PC-3 (cell line): ENCODE measurements around the gene ZNF668. TPM values are rescaled to one million over a fixed set of nuclear protein-coding genes. Genes with fewer than 3 reads are reported as not detected.
A peak's percentile ranks its signal among the peaks of the same experiment; 100 is the strongest.

ENCODE experiments used
- ATAC-seq: fragments of 200-7000 bp; cut with Tn5 transposase; 2 replicates; pipeline ENCODE4 v1.9.1; 2020; ENCODE audit warnings: mild to moderate bottlenecking, moderate library complexity
- BruUV-seq: library from RNA; stranded (reverse); fragments of 400-500 nt; replicated peaks from 2 replicates; lab custom pipeline; 2021; lab: Mats Ljungman, UMichigan
- CTCF ChIA-PET: fragments of 300-600 bp; sonication (Branson Sonifier 250); formaldehyde crosslinking; loops from one replicate; lab custom pipeline; 2022; ENCODE audit warnings: antibody characterized with exemption; lab: Charles Lee
- POLR2A ChIA-PET: fragments of 300-600 bp; sonication (Branson Sonifier 250); formaldehyde crosslinking; loops from one replicate; lab custom pipeline; 2022; ENCODE audit warnings: antibody characterized with exemption; ENCODE audit not compliant: unreplicated experiment; lab: Charles Lee
- DNase-seq: peaks from one replicate; pipeline ENCODE4 v3.0.0-alpha.2; 2015
- H2AFZ ChIP-seq: fragments of 300-600 bp; sonication (generic); 2 replicates; pipeline ENCODE4 v1.6.0; 2016; ENCODE audit warnings: antibody characterized with exemption, low read length
- H3F3A ChIP-seq: fragments of 300-600 bp; sonication (generic); one replicate; pipeline ENCODE4 v1.6.0; 2017; ENCODE audit warnings: antibody characterized with exemption, low read length, control low read depth, mild to moderate bottlenecking; ENCODE audit not compliant: unreplicated experiment
- H3K27ac ChIP-seq: fragments of 300-600 bp; sonication (generic); 2 replicates; pipeline ENCODE4 v1.5.1; 2016; ENCODE audit warnings: mild to moderate bottlenecking, low read length
- H3K27me3 ChIP-seq: fragments of 300-600 bp; sonication (generic); 2 replicates; pipeline ENCODE4 v1.6.1; 2016; ENCODE audit warnings: low read length, mixed read lengths
- H3K36me3 ChIP-seq: fragments of 300-600 bp; sonication (generic); 2 replicates; pipeline ENCODE4 v1.6.1; 2016; ENCODE audit warnings: low read depth, mixed run types, low read length, mixed read lengths
- H3K4me1 ChIP-seq: fragments of 300-600 bp; sonication (generic); 2 replicates; pipeline ENCODE4 v1.5.1; 2016; ENCODE audit warnings: low read length; ENCODE audit not compliant: insufficient read depth
- H3K4me2 ChIP-seq: fragments of 300-600 bp; sonication (generic); 2 replicates; pipeline ENCODE4 v1.6.0; 2016; ENCODE audit warnings: low read length
- H3K4me3 ChIP-seq: fragments of 300-600 bp; sonication (generic); 2 replicates; pipeline ENCODE4 v1.5.1; 2016; ENCODE audit warnings: mild to moderate bottlenecking, low read length, mixed read lengths
- H3K79me2 ChIP-seq: fragments of 300-600 bp; sonication (generic); 2 replicates; pipeline ENCODE4 v1.6.1; 2017; ENCODE audit warnings: low read length, mixed read lengths
- H3K9ac ChIP-seq: fragments of 300-600 bp; sonication (generic); 2 replicates; pipeline ENCODE4 v1.6.0; 2016; ENCODE audit warnings: mild to moderate bottlenecking, low read length
- H3K9me2 ChIP-seq: fragments of 300-600 bp; sonication (generic); replicated peaks from 2 replicates; pipeline ENCODE4 v1.6.1; 2016; ENCODE audit warnings: mixed run types, low read length, mixed read lengths
- H3K9me3 ChIP-seq: fragments of 300-600 bp; sonication (generic); 2 replicates; pipeline ENCODE4 v1.6.1; 2016; ENCODE audit warnings: low read length, mixed read lengths
- H4K20me1 ChIP-seq: fragments of 300-600 bp; sonication (generic); 2 replicates; pipeline ENCODE4 v1.6.1; 2016; ENCODE audit warnings: low read length, mixed read lengths
- CTCF ChIP-seq: fragments of 300-600 bp; sonication (generic); conservative IDR thresholded peaks from 2 replicates; pipeline ENCODE4 v1.5.1; 2017; ENCODE audit warnings: antibody characterized with exemption, low read depth, mild to moderate bottlenecking, low read length
- EZH2 ChIP-seq: fragments of 300-600 bp; sonication (generic); IDR thresholded peaks from one replicate; pipeline ENCODE4 v1.6.1; 2017; ENCODE audit warnings: antibody characterized with exemption, mild to moderate bottlenecking, low read length; ENCODE audit not compliant: unreplicated experiment
- EZH2phosphoT487 ChIP-seq: fragments of 300-600 bp; sonication (generic); IDR thresholded peaks from 2 replicates; pipeline ENCODE4 v1.6.1; 2018; ENCODE audit warnings: mild to moderate bottlenecking, antibody characterized with exemption, low read length, borderline replicate concordance
- intact Hi-C: fragments of 100-400 bp; cut with micrococcal nuclease; formaldehyde crosslinking; loops from 2 replicates; pipeline ENCODE4 v1.9.0; 2023
- total RNA-seq: library from RNA; depleted of rRNA; stranded (reverse); fragments of >200 nt; gene quantifications from 2 replicates; pipeline ENCODE4 v1.2.3, GENCODE V29; 2014

Gene ZNF668
- total RNA-seq, 1 experiment from 2014 or later, result 15.6 TPM

- H3K27ac ChIP-seq, result no peak overlapping the region
- peak overlapping the region; percentile 86 for H3K4me3 ChIP-seq
- H3K4me2 ChIP-seq, result peak overlapping the region; percentile 88
- ATAC-seq (no peak), DNase-seq (no peak)
- ChIA-PET CTCF (no interaction called here), POLR2A (no interaction called here)
- no peaks in the 10 kb centered on the region for H4K20me1 ChIP-seq
- peak overlapping the region; percentile 93; the same call in 1 of the 2 replicates for H2AFZ ChIP-seq
- H3K79me2 ChIP-seq, result peaks cover 15% of the 10 kb centered on the region
- no peaks in the 10 kb centered on the region for H3K9me2 ChIP-seq
- peak overlapping the region; percentile 86 for H3K9ac ChIP-seq
- H3F3A ChIP-seq, result no peaks in the 10 kb centered on the region
- H3K27me3 ChIP-seq, result no peaks in the 10 kb centered on the region
- peaks cover 23% of the 10 kb centered on the region for H3K4me1 ChIP-seq
- TF ChIP-seq CTCF (no peak), EZH2 (no peak), EZH2phosphoT487 (no peak)
- peaks cover 9% of the 10 kb centered on the region; the same call in 1 of the 2 replicates for H3K36me3 ChIP-seq
- intact Hi-C loops, result no loop called here
- TSS peak; percentile 37 for BruUV-seq
- H3K9me3 ChIP-seq, result no peaks in the 10 kb centered on the region
Observed at GRCh38 chr16:31108794-31109558, 34.9 kb upstream of the ZNF668 start.

GRCh38 chr16:31108035-31108793, 34.2 kb upstream of the ZNF668 start, which contains the start of gene BCKDK:
Gene BCKDK (plus strand): TSS chr16:31108386. CDS start chr16:31109224, 838 bp downstream.
- no TSS peak for BruUV-seq
- ChIA-PET POLR2A (no interaction called here), CTCF (no interaction called here)
- Histone ChIP-seq H3K9ac (peak within 1 kb of the TSS; percentile 86), H3K27me3 (no peaks in the 10 kb centered on the region), H4K20me1 (no peaks in the 10 kb centered on the region), H3K79me2 (peaks cover 15% of the 10 kb centered on the region), H3K36me3 (peaks cover 9% of the 10 kb centered on the region; the same call in 1 of the 2 replicates), H3K4me1 (peaks cover 17% of the 10 kb centered on the region), H3K4me3 (peak within 1 kb of the TSS; percentile 86), H3K4me2 (peak within 1 kb of the TSS; percentile 88), H3F3A (no peaks in the 10 kb centered on the region), H3K27ac (no peak within 1 kb of the TSS), H3K9me3 (no peaks in the 10 kb centered on the region), H3K9me2 (no peaks in the 10 kb centered on the region), H2AFZ (peak within 1 kb of the TSS; percentile 93)
- peak; percentile 94 for ATAC-seq
- TF ChIP-seq CTCF (no peak), EZH2 (no peak), EZH2phosphoT487 (no peak)
- intact Hi-C loops, result no loop called here
- peak; percentile 65 for DNase-seq
